SK-N-SH (cell line): Measurements from ENCODE around the gene ASCC1. TPM values are rescaled to one million over a fixed set of nuclear protein-coding genes. Genes with fewer than 3 reads are reported as not detected.

Experiments
- CTCF ChIA-PET: fragments of 300-600, 350-600 bp; formaldehyde crosslinking; extraction: SDS; loops from one replicate; lab custom pipeline; 2021; lab: Yijun Ruan, JAX
- POLR2A ChIA-PET: fragments of 350-600 bp; sonication (Branson Sonifier 250); formaldehyde crosslinking; extraction: SDS; loops from one replicate; lab custom pipeline; 2020; ENCODE audit warnings: antibody characterized with exemption, inconsistent platforms; lab: Yijun Ruan, JAX
- DNase-seq: peaks from one replicate; pipeline ENCODE4 v3.0.0; 2012
- H2AFZ ChIP-seq: fragments of 200-600 bp; sonication (generic); 2 replicates; pipeline ENCODE4 v1.8.1; 2016; ENCODE audit warnings: antibody characterized with exemption, mild to moderate bottlenecking, low read depth
- H3F3A ChIP-seq: fragments of 200-600 bp; sonication (generic); replicated peaks from 2 replicates; pipeline ENCODE3; 2016; ENCODE audit warnings: antibody characterized with exemption, mild to moderate bottlenecking; ENCODE audit not compliant: insufficient read depth
- H3K27ac ChIP-seq, 2 experiments: fragments of 200-500 bp in 1 of 2; fragments of 200-600 bp in 1 of 2; sonication (Bioruptor generic) in 1 of 2; sonication (generic), shearing (Covaris generic) in 1 of 2; 2 replicates each; pipeline versions ENCODE4 v1.5.1 to v1.6.1; 2014 to 2016; ENCODE audit warnings: low read depth in 2 of 2, inconsistent platforms in 1 of 2, low read length in 1 of 2, mild to moderate bottlenecking in 1 of 2, mixed read lengths in 1 of 2
- H3K27me3 ChIP-seq: fragments of 200-600 bp; sonication (generic), shearing (Covaris generic); 2 replicates; pipeline ENCODE4 v1.6.1; 2016; ENCODE audit warnings: mixed run types; ENCODE audit not compliant: insufficient read depth
- H3K36me3 ChIP-seq, 2 experiments: fragments of 200-500 bp in 1 of 2; fragments of 200-600 bp in 1 of 2; sonication (Bioruptor generic) in 1 of 2; sonication (generic) in 1 of 2; replicated peaks in 1 of 2; 2 replicates each; pipeline versions ENCODE3 to v1.5.1; 2014 to 2016; ENCODE audit warnings: low read length in 1 of 2, mild to moderate bottlenecking in 1 of 2; ENCODE audit not compliant: insufficient read depth in 2 of 2, control insufficient read depth in 1 of 2
- H3K4me1 ChIP-seq, 2 experiments: fragments of 200-500 bp in 1 of 2; fragments of 200-600 bp in 1 of 2; sonication (Bioruptor generic) in 1 of 2; sonication (generic), shearing (Covaris generic) in 1 of 2; 2 replicates each; pipeline versions ENCODE4 v1.5.1 to v1.6.1; 2014 to 2016; ENCODE audit warnings: low read depth in 1 of 2, low read length in 1 of 2, mixed run types in 1 of 2; ENCODE audit not compliant: insufficient read depth in 2 of 2, control insufficient read depth in 1 of 2
- H3K4me2 ChIP-seq: fragments of 200-600 bp; sonication (generic), shearing (Covaris generic); 2 replicates; pipeline ENCODE4 v1.6.1; 2017; ENCODE audit warnings: mixed run types
- H3K4me3 ChIP-seq, 2 experiments: fragments of 200-500 bp in 1 of 2; fragments of 200-600 bp in 1 of 2; sonication (Bioruptor generic) in 1 of 2; sonication (generic), shearing (Covaris generic) in 1 of 2; 2 replicates each; pipeline versions ENCODE4 v1.5.1 to v1.8.1; 2014 to 2016; ENCODE audit warnings: low read depth in 2 of 2, inconsistent platforms in 1 of 2, low read length in 1 of 2, mild to moderate bottlenecking in 1 of 2, mixed read lengths in 1 of 2, moderate library complexity in 1 of 2
- H3K79me2 ChIP-seq: fragments of 200-600 bp; sonication (generic); 2 replicates; pipeline ENCODE4 v1.8.1; 2017; ENCODE audit warnings: mild to moderate bottlenecking; ENCODE audit not compliant: insufficient read depth
- H3K9ac ChIP-seq: fragments of 200-600 bp; sonication (generic); 2 replicates; pipeline ENCODE4 v1.6.1; 2017; ENCODE audit warnings: mixed run types
- H3K9me2 ChIP-seq: fragments of 200-600 bp; sonication (generic); 2 replicates; pipeline ENCODE4 v1.6.1; 2017; ENCODE audit warnings: mixed run types
- H3K9me3 ChIP-seq: fragments of 200-600 bp; sonication (generic); 2 replicates; pipeline ENCODE4 v1.6.1; 2017; ENCODE audit warnings: mixed run types, mild to moderate bottlenecking, moderate library complexity
- H4K20me1 ChIP-seq: fragments of 200-600 bp; sonication (generic); 2 replicates; pipeline ENCODE4 v1.6.1; 2017; ENCODE audit warnings: mild to moderate bottlenecking, mixed run types; ENCODE audit not compliant: insufficient read depth
- JUND ChIP-seq: IDR thresholded peaks from 2 replicates; pipeline ENCODE4 v1.4.0; 2012
- MEF2A ChIP-seq: IDR thresholded peaks from 2 replicates; pipeline ENCODE4 v1.4.0; 2012; ENCODE audit warnings: low read depth, borderline replicate concordance
- MXI1 ChIP-seq: IDR thresholded peaks from 2 replicates; pipeline ENCODE4 v1.6.1; 2012; ENCODE audit warnings: mild to moderate bottlenecking, low read depth, low read length, improper control_type of control experiment
- NFIC ChIP-seq: IDR thresholded peaks from 2 replicates; pipeline ENCODE4 v1.4.0; 2012; ENCODE audit warnings: borderline replicate concordance
- RAD21 ChIP-seq: IDR thresholded peaks from 2 replicates; pipeline ENCODE4 v1.6.1; 2012; ENCODE audit warnings: mild to moderate bottlenecking, low read length
- RFX5 ChIP-seq: IDR thresholded peaks from 2 replicates; pipeline ENCODE4 v1.6.1; 2012; ENCODE audit warnings: mild to moderate bottlenecking, improper control_type of control experiment, low read length
- RXRA ChIP-seq: IDR thresholded peaks from 2 replicates; pipeline ENCODE4 v1.4.0; 2012; ENCODE audit warnings: low read depth, mild to moderate bottlenecking, borderline replicate concordance
- SMC3 ChIP-seq: IDR thresholded peaks from 2 replicates; pipeline ENCODE4 v1.6.1; 2012; ENCODE audit warnings: low read depth, low read length, improper control_type of control experiment
- TAF1 ChIP-seq: IDR thresholded peaks from 2 replicates; pipeline ENCODE4 v1.6.1; 2012; ENCODE audit warnings: low read depth, mild to moderate bottlenecking, low read length, moderate library complexity, borderline replicate concordance
- TCF12 ChIP-seq: IDR thresholded peaks from 2 replicates; pipeline ENCODE4 v1.4.0; 2012
- TEAD4 ChIP-seq: IDR thresholded peaks from 2 replicates; pipeline ENCODE4 v1.4.0; 2012; ENCODE audit warnings: mild to moderate bottlenecking, borderline replicate concordance; ENCODE audit not compliant: insufficient read depth
- YY1 ChIP-seq: IDR thresholded peaks from 2 replicates; pipeline ENCODE4 v1.4.0; 2012; ENCODE audit warnings: low read depth, mild to moderate bottlenecking
- WGBS: methylation state at CpG from one replicate; pipeline ENCODE4 v1.1.6; 2017; ENCODE audit warnings: low lambda C conversion rate; 5-methylcytosine and 5-hydroxymethylcytosine counted together
- polyA plus RNA-seq, 3 experiments: library from polyadenylated mRNA; depleted of rRNA; stranded (reverse); fragments of >200 nt; gene quantifications; 2 replicates each; pipeline ENCODE4 v1.2.3, GENCODE V29; 2012
- TF ChIP-seq, protein P1 (sequence below): IDR thresholded peaks from 2 replicates; pipeline ENCODE4 v1.6.1; 2012; ENCODE audit warnings: mild to moderate bottlenecking, low read depth, low read length, moderate library complexity
- TF ChIP-seq, protein P2 (sequence below): IDR thresholded peaks from 2 replicates; pipeline ENCODE4 v1.4.0; 2012; ENCODE audit warnings: low read depth, borderline replicate concordance
- TF ChIP-seq, protein P3 (sequence below): IDR thresholded peaks from 2 replicates; pipeline ENCODE4; 2012
- TF ChIP-seq, protein P4 (sequence below): fragments of 150-350 bp; IDR thresholded peaks from 2 replicates; pipeline ENCODE4 v1.6.1; 2017; ENCODE audit warnings: antibody characterized with exemption, low read length, low read depth, borderline replicate concordance
- TF ChIP-seq, protein P5 (sequence below): IDR thresholded peaks from 2 replicates; pipeline ENCODE4 v1.4.0; 2012; ENCODE audit warnings: low read depth
- TF ChIP-seq, protein P6 (sequence below): fragments of 150-350 bp; IDR thresholded peaks from 2 replicates; pipeline ENCODE4 v1.6.1; 2016; ENCODE audit warnings: mild to moderate bottlenecking, low read depth, low read length

ASCC1 gene
- polyA plus RNA-seq, 1 of the 3 experiments (the other 2 are of a cell fraction) = 15.0 TPM

DNA sequence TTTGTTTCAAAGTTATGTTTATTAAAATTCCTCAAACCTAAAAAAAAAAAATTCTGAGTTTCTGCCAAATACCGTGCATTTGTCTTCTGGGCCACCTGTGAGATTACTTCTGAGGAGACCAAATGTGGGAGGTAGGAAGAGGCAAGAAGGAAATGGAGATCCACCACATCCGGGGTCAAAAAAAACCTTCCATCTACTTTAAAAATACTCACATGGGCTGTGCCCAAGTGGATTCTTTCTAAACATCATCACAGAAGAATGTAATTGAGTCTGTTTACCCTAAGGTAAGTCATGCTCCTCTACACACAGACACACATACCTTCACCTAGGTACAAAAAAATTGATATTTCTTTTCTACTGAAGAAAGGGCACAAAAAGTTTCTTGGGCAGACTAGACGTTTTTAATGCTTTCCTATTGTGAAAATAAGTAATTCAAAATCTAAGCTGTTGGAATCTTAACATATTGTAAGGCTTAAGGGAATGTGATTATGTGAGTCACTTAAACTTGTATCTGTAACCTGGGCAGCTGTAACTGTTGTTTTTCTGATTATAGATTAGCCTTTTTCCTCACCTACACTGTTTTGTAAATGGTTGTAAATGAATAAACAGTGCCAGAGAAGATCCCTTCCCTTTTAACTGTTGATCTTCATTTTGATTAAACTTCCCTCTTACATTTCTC, 108.6 kb downstream of the ASCC1 start (continued):
- TF ChIP-seq, protein P1, sequence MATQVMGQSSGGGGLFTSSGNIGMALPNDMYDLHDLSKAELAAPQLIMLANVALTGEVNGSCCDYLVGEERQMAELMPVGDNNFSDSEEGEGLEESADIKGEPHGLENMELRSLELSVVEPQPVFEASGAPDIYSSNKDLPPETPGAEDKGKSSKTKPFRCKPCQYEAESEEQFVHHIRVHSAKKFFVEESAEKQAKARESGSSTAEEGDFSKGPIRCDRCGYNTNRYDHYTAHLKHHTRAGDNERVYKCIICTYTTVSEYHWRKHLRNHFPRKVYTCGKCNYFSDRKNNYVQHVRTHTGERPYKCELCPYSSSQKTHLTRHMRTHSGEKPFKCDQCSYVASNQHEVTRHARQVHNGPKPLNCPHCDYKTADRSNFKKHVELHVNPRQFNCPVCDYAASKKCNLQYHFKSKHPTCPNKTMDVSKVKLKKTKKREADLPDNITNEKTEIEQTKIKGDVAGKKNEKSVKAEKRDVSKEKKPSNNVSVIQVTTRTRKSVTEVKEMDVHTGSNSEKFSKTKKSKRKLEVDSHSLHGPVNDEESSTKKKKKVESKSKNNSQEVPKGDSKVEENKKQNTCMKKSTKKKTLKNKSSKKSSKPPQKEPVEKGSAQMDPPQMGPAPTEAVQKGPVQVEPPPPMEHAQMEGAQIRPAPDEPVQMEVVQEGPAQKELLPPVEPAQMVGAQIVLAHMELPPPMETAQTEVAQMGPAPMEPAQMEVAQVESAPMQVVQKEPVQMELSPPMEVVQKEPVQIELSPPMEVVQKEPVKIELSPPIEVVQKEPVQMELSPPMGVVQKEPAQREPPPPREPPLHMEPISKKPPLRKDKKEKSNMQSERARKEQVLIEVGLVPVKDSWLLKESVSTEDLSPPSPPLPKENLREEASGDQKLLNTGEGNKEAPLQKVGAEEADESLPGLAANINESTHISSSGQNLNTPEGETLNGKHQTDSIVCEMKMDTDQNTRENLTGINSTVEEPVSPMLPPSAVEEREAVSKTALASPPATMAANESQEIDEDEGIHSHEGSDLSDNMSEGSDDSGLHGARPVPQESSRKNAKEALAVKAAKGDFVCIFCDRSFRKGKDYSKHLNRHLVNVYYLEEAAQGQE = no peak

DNA sequence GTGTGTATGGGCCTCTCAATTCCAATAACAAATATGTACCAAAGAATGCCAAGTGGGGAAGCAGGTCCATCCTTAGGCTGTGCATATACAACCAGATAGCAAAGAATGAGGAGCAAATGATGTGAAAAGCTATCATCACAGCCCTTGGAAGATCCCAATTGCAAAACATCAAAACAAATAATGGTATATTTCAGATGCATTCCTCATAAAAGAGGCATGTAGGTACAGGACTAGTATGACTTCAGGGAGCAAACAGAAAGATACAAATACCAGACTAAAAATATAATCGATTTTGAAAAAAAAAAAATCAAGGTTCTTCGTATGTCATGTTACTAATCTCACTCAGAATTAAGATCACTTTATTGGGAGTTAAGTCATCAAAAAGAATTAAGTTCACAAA, 109.2 kb downstream of the ASCC1 start:
- H3K9ac ChIP-seq = no peak overlapping the region
- no peak overlapping the region for H3K4me2 ChIP-seq
- H3K9me3 ChIP-seq = no peaks in the 10 kb centered on the region
- no peaks in the 10 kb centered on the region for H3K27me3 ChIP-seq
- H3K36me3 ChIP-seq = peaks cover 0 to 6% of the 10 kb centered on the region in 2 experiments
- no peak for DNase-seq
- H4K20me1 ChIP-seq = no peaks in the 10 kb centered on the region
- H3K79me2 ChIP-seq = no peaks in the 10 kb centered on the region
- no peak overlapping the region for H3K27ac ChIP-seq
- POLR2A ChIA-PET = no interaction called here
- H3K9me2 ChIP-seq = no peaks in the 10 kb centered on the region
- TF ChIP-seq TEAD4 = no peak
- TF ChIP-seq TAF1 = no peak
- TF ChIP-seq, protein P2, sequence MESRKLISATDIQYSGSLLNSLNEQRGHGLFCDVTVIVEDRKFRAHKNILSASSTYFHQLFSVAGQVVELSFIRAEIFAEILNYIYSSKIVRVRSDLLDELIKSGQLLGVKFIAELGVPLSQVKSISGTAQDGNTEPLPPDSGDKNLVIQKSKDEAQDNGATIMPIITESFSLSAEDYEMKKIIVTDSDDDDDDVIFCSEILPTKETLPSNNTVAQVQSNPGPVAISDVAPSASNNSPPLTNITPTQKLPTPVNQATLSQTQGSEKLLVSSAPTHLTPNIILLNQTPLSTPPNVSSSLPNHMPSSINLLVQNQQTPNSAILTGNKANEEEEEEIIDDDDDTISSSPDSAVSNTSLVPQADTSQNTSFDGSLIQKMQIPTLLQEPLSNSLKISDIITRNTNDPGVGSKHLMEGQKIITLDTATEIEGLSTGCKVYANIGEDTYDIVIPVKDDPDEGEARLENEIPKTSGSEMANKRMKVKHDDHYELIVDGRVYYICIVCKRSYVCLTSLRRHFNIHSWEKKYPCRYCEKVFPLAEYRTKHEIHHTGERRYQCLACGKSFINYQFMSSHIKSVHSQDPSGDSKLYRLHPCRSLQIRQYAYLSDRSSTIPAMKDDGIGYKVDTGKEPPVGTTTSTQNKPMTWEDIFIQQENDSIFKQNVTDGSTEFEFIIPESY = no peak
- no peak for TF ChIP-seq SMC3
- no peak for TF ChIP-seq NFIC
- TF ChIP-seq, protein P3, sequence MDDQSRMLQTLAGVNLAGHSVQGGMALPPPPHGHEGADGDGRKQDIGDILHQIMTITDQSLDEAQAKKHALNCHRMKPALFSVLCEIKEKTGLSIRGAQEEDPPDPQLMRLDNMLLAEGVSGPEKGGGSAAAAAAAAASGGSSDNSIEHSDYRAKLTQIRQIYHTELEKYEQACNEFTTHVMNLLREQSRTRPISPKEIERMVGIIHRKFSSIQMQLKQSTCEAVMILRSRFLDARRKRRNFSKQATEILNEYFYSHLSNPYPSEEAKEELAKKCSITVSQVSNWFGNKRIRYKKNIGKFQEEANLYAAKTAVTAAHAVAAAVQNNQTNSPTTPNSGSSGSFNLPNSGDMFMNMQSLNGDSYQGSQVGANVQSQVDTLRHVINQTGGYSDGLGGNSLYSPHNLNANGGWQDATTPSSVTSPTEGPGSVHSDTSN = no peak
- TF ChIP-seq TCF12 = no peak
- no peak for TF ChIP-seq JUND
- TF ChIP-seq, protein P4, sequence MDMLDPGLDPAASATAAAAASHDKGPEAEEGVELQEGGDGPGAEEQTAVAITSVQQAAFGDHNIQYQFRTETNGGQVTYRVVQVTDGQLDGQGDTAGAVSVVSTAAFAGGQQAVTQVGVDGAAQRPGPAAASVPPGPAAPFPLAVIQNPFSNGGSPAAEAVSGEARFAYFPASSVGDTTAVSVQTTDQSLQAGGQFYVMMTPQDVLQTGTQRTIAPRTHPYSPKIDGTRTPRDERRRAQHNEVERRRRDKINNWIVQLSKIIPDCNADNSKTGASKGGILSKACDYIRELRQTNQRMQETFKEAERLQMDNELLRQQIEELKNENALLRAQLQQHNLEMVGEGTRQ = no peak
- TF ChIP-seq RAD21 = no peak
- TF ChIP-seq, protein P5, sequence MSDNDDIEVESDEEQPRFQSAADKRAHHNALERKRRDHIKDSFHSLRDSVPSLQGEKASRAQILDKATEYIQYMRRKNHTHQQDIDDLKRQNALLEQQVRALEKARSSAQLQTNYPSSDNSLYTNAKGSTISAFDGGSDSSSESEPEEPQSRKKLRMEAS = no peak
- TF ChIP-seq MEF2A = no peak
- TF ChIP-seq, protein P6, sequence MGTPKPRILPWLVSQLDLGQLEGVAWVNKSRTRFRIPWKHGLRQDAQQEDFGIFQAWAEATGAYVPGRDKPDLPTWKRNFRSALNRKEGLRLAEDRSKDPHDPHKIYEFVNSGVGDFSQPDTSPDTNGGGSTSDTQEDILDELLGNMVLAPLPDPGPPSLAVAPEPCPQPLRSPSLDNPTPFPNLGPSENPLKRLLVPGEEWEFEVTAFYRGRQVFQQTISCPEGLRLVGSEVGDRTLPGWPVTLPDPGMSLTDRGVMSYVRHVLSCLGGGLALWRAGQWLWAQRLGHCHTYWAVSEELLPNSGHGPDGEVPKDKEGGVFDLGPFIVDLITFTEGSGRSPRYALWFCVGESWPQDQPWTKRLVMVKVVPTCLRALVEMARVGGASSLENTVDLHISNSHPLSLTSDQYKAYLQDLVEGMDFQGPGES = no peak
- no peak for TF ChIP-seq RFX5
- no peak for TF ChIP-seq YY1
- no peak for TF ChIP-seq RXRA
- no peak for TF ChIP-seq MXI1
- H3K4me1 ChIP-seq = peaks cover 5 to 17% of the 10 kb centered on the region in 2 experiments; a peak in 3 of 4 replicates
- no peak overlapping the region for H2AFZ ChIP-seq
- no peak overlapping the region for H3K4me3 ChIP-seq
- CTCF ChIA-PET = interaction anchor here (1.2 to 1.3 kb wide), 3 partner anchors 9 to 58 kb away, joined by 3 to 5 read pairs (median 4); no protein-coding TSS in a partner anchor
- 91% methylated on average over 2 of the region's 2 CpGs for WGBS
- H3F3A ChIP-seq = no peaks in the 10 kb centered on the region
